Large intestine (tissue), 3 donors: ENCODE measurements around the gene CDH13. TPM values are rescaled to one million over a fixed set of nuclear protein-coding genes. Genes with fewer than 3 reads are reported as not detected.

Source experiments
- DNase-seq, 2 donors: peaks; one replicate each; pipeline versions ENCODE4 v3.0.0 to v3.0.0-alpha.2; 2013
- H3K27ac ChIP-seq: one replicate; pipeline ENCODE4 v1.5.1; 2013; ENCODE audit warnings: low read length
- H3K27me3 ChIP-seq: 2 replicates; pipeline ENCODE4 v1.6.1; 2013; ENCODE audit warnings: low read length; ENCODE audit not compliant: control insufficient read depth, insufficient read depth
- H3K36me3 ChIP-seq: 2 replicates; pipeline ENCODE4 v1.6.1; 2013; ENCODE audit warnings: low read length; ENCODE audit not compliant: control insufficient read depth, insufficient read depth
- H3K4me1 ChIP-seq: one replicate; pipeline ENCODE4 v1.6.1; 2013; ENCODE audit warnings: low read length; ENCODE audit not compliant: control insufficient read depth, insufficient read depth
- H3K4me3 ChIP-seq: one replicate; pipeline ENCODE4 v1.5.1; 2013; ENCODE audit warnings: low read length
- H3K9me3 ChIP-seq: one replicate; pipeline ENCODE4 v1.6.1; 2013; ENCODE audit warnings: mild to moderate bottlenecking, low read depth, low read length, moderate library complexity; ENCODE audit not compliant: control insufficient read depth
- WGBS: methylation state at CpG from one replicate; pipeline ENCODE4 v1.1.5; 2013; ENCODE audit warnings: low lambda C conversion rate; ENCODE audit not compliant: insufficient coverage; 5-methylcytosine and 5-hydroxymethylcytosine counted together
- polyA plus RNA-seq: library from polyadenylated mRNA; unstranded; fragments of 120-200 nt; gene quantifications from one replicate; pipeline ENCODE4 v1.2.1, GENCODE V29; 2013

Gene CDH13
- polyA plus RNA-seq, 1 donor: 17.1 TPM

- Histone ChIP-seq H3K27me3 (no peaks in the 10 kb centered on the region), H3K27ac (no peak overlapping the region), H3K36me3 (no peaks in the 10 kb centered on the region), H3K9me3 (peaks cover 5% of the 10 kb centered on the region), H3K4me1 (no peaks in the 10 kb centered on the region), H3K4me3 (no peak overlapping the region)
- no peak for DNase-seq
- WGBS: 100% methylated on average over 2 of the region's 3 CpGs
Measured at GRCh38 chr16:83098536-83098935, 471.8 kb downstream of the CDH13 start.

GRCh38 chr16:83100679-83101078, 473.9 kb downstream of the CDH13 start:
- no peak for DNase-seq
- WGBS: no CpG with 5 or more reads among the region's 2 CpGs
- no peak overlapping the region for H3K27ac ChIP-seq
- no peaks in the 10 kb centered on the region for H3K36me3 ChIP-seq
- no peaks in the 10 kb centered on the region for H3K4me1 ChIP-seq
- H3K4me3 ChIP-seq: no peak overlapping the region
- H3K9me3 ChIP-seq: peaks cover 5% of the 10 kb centered on the region
- no peaks in the 10 kb centered on the region for H3K27me3 ChIP-seq

DNA sequence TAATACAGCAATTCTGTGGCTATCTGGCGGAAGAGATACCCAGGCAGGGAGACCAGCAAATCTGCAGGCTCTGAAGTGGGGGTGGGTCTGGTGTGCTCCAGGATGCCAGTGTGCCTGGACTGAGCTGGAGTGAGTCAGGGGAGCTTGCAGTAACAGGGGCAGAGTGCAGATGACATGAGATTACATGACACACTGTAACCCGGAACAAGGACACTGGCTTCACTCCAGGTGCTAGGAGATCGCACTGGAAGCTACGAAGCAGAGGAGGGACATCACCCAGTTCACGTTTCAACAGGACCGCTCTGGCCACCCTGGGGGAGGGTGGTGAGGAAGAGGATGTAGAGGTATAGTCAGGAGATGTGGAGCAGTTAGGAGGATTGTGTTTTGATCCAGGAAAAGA, 475.6 kb downstream of the CDH13 start:
- H3K36me3 ChIP-seq: no peaks in the 10 kb centered on the region
- no peak for DNase-seq
- no peak overlapping the region for H3K4me3 ChIP-seq
- no peaks in the 10 kb centered on the region for H3K4me1 ChIP-seq
- WGBS: no CpG with 5 or more reads among the region's 6 CpGs
- H3K27me3 ChIP-seq: no peaks in the 10 kb centered on the region
- H3K9me3 ChIP-seq: peaks cover 5% of the 10 kb centered on the region
- no peak overlapping the region for H3K27ac ChIP-seq

- no peaks in the 10 kb centered on the region for H3K27me3 ChIP-seq
- no peak for DNase-seq
- 90% methylated on average over 2 of the region's 9 CpGs for WGBS
- no peaks in the 10 kb centered on the region for H3K9me3 ChIP-seq
- no peaks in the 10 kb centered on the region for H3K36me3 ChIP-seq
- H3K27ac ChIP-seq: no peak overlapping the region
- no peak overlapping the region for H3K4me3 ChIP-seq
- no peaks in the 10 kb centered on the region for H3K4me1 ChIP-seq
Measured at GRCh38 chr16:83105279-83106077, 478.7 kb downstream of the CDH13 start.

DNA sequence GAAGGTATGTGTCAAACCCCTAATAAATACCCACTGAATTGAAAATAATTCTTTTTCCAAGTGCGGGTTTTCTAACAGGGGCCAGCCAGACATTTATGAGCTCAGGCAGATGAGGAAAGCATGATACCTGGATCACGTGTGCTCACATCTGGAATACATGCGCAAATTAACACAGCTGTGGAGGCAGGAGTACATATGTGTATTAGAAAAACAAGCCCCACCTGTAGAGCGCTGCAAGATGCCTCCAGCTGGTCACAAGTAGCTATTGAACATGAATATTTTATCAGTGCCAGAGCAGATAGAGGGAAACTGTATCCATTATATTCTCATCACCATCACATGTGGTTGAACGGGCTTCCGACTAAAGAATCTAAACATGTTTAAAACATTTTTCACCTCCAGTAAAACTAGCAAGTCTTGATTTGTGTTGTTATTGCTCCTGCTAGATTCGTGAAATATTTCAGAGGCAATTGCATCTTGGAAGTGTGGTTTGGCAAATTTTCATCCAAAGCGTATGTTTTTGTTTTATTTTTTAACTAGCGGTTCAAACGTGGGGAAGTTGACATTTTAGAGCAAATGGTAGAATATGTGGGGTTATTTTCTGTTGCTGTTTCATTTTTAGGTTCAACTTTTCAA, 482.8 kb downstream of the CDH13 start:
- H3K9me3 ChIP-seq: no peaks in the 10 kb centered on the region
- 83% methylated on average over 4 of the region's 10 CpGs for WGBS
- H3K4me1 ChIP-seq: no peaks in the 10 kb centered on the region
- no peak for DNase-seq
- peaks cover 7% of the 10 kb centered on the region for H3K27me3 ChIP-seq
- H3K27ac ChIP-seq: no peak overlapping the region
- H3K36me3 ChIP-seq: no peaks in the 10 kb centered on the region
- no peak overlapping the region for H3K4me3 ChIP-seq

- no peaks in the 10 kb centered on the region for H3K9me3 ChIP-seq
- no CpG with 5 or more reads among the region's 5 CpGs for WGBS
- no peaks in the 10 kb centered on the region for H3K36me3 ChIP-seq
Measured at GRCh38 chr16:83110269-83110668, 483.5 kb downstream of the CDH13 start.

GRCh38 chr16:83113317-83113716, 486.5 kb downstream of the CDH13 start:
- peak in 1 of 2 donors; percentile 31 for DNase-seq
- Histone ChIP-seq H3K9me3 (no peaks in the 10 kb centered on the region), H3K27ac (no peak overlapping the region), H3K27me3 (peaks cover 10% of the 10 kb centered on the region), H3K4me3 (no peak overlapping the region), H3K36me3 (no peaks in the 10 kb centered on the region), H3K4me1 (no peaks in the 10 kb centered on the region)
- 51% methylated on average over 2 of the region's 7 CpGs for WGBS

More at GRCh38 chr16:83110269-83110668, 483.5 kb downstream of the CDH13 start:
- Histone ChIP-seq H3K27me3 (peaks cover 7% of the 10 kb centered on the region), H3K4me1 (no peaks in the 10 kb centered on the region), H3K27ac (no peak overlapping the region), H3K4me3 (no peak overlapping the region)
- no peak for DNase-seq

- peaks cover 10% of the 10 kb centered on the region for H3K27me3 ChIP-seq
- WGBS: no CpG with 5 or more reads among the region's 6 CpGs
- no peaks in the 10 kb centered on the region for H3K36me3 ChIP-seq
- no peak overlapping the region for H3K27ac ChIP-seq
- no peak for DNase-seq
- no peaks in the 10 kb centered on the region for H3K4me1 ChIP-seq
- H3K9me3 ChIP-seq: no peaks in the 10 kb centered on the region
- H3K4me3 ChIP-seq: no peak overlapping the region
Measured at GRCh38 chr16:83113811-83114210, 487.0 kb downstream of the CDH13 start.

GRCh38 chr16:83115491-83116232, 488.9 kb downstream of the CDH13 start:
- no peaks in the 10 kb centered on the region for H3K36me3 ChIP-seq
- no peaks in the 10 kb centered on the region for H3K4me1 ChIP-seq
- 20% methylated on average over 1 of the region's 10 CpGs for WGBS
- no peak overlapping the region for H3K4me3 ChIP-seq
- H3K27me3 ChIP-seq: peaks cover 10% of the 10 kb centered on the region
- no peaks in the 10 kb centered on the region for H3K9me3 ChIP-seq
- no peak overlapping the region for H3K27ac ChIP-seq
- no peak for DNase-seq

DNA sequence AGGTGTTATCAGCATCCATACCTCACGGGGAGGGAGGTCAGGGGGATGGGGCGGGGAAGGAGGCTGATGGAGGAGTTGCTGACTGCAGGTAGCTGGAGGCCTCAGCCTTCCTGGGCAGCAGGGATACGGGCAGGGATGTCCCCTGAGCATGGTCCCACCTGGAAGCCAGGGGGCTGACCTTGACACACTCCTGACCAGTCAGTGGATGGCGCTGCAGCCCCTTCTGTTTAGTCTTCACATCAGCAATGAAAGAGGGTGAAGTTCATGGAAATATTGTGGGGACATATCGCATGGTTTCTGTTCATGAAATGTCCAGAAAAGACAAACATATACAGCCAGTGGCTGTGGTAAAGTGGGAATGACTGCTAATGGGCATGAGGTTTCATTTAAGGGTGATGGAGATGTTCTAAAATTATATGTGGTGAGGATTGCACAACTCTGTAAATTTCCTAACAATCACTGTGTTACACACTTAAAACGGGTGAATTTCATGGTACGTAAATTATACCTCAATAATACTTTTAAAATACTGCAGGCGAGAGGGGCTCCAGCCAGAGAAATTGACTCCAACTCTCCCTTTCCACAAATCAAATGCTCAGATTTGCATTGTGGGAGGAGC, 489.6 kb downstream of the CDH13 start:
- peaks cover 10% of the 10 kb centered on the region for H3K27me3 ChIP-seq
- H3K27ac ChIP-seq: no peak overlapping the region
- no peak overlapping the region for H3K4me3 ChIP-seq
- no peak for DNase-seq
- H3K9me3 ChIP-seq: no peaks in the 10 kb centered on the region
- H3K36me3 ChIP-seq: no peaks in the 10 kb centered on the region
- no CpG with 5 or more reads among the region's 8 CpGs for WGBS
- no peaks in the 10 kb centered on the region for H3K4me1 ChIP-seq
